Spleen (tissue), 7 donors: ENCODE measurements around the gene SDK2.

Experiments used
- CTCF ChIP-seq, 11 experiments: fragments of 200-600 bp in 7 of 11; fragments of 450-650 bp in 4 of 11; sonication (generic) in 4 of 11; IDR thresholded peaks in 8 of 11; conservative IDR thresholded peaks in 3 of 11; 1 replicate in 7 of 11; 2 replicates in 4 of 11; pipeline versions ENCODE4 v1.4.0 to v1.8.0; 2016 to 2021; ENCODE audit warnings: antibody characterized with exemption in 11 of 11, inconsistent platforms in 4 of 11, mild to moderate bottlenecking in 1 of 11
- POLR2AphosphoS5 ChIP-seq, 3 donors: sonication (generic); formaldehyde crosslinking; IDR thresholded peaks; one replicate each; pipeline ENCODE4 v1.5.1; 2017; ENCODE audit warnings: antibody characterized with exemption in 3 of 3
- donor health status: DM: no; HTN: no; CAD: no; lungs with moderate emphysema.
- donor health status: DM: no; HTN: no; CAD: no.
- donor health status: DM: no; HTN: no; CAD: no.

DNA sequence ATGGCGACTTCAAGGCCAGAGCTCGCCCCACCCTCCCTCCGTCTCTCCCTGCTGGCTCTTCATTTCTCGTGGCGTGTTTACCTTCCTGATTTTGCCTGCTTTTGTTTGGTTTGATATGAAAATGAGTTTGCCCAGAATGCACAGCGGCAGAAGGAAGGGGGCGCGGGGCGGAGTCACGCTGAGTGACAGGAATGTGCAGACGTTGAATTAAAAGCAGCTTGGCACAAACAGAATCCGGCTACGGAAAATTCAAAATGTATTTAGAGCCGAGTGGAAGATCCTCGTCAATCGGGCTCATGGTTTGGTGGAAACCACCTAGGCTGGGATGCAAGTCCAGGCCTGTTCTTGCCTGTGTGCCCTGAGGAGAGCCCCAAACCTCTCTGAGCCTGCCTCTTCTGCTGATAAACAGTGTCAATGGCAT is 102.7 kb downstream of the SDK2 start:
- TF ChIP-seq POLR2AphosphoS5 (IDR thresholded peaks at IDR 0.05) = no peak
- no peak for TF ChIP-seq CTCF (IDR thresholded peaks at IDR 0.05 in 8 of 11, conservative IDR thresholded peaks at IDR 0.05 in 3 of 11)
